Brain microvascular endothelial cell (primary cell): ENCODE data around the gene NHLRC3.
A peak's percentile ranks its signal among the peaks of the same experiment; 100 is the strongest.
"Not testable (repeated sequence)": the region's sequence is repeated elsewhere in the genome, so short reads cannot be mapped to it uniquely, and the experiment has no call there.

ENCODE experiments used
- DNase-seq: peaks from one replicate; pipeline ENCODE4 v3.0.0-alpha.2; 2020
- H3K27ac ChIP-seq: fragments of 250-450 bp; sonication (Bioruptor Pico); 2 replicates; pipeline ENCODE4 v1.5.1; 2020; ENCODE audit warnings: mild to moderate bottlenecking, moderate library complexity
- H3K27me3 ChIP-seq: fragments of 250-450 bp; sonication (Bioruptor Pico); replicated peaks from 2 replicates; pipeline ENCODE4 v1.5.1; 2020; ENCODE audit warnings: mild to moderate bottlenecking
- H3K36me3 ChIP-seq: fragments of 250-450 bp; sonication (Bioruptor Pico); replicated peaks from 2 replicates; pipeline ENCODE4 v1.5.1; 2020; ENCODE audit warnings: mild to moderate bottlenecking
- H3K4me3 ChIP-seq: 2 replicates; pipeline ENCODE4 v1.5.1; 2011; ENCODE audit warnings: low read depth, mild to moderate bottlenecking, control low read depth, low read length, moderate library complexity
- in situ Hi-C: cut with HindIII; loops from 2 replicates; pipeline ENCODE4 v1.10.0; 2017; ENCODE audit warnings: low sequenced_read_pairs, low pct_ligation_motif_present
- TF ChIP-seq, protein P1 (sequence below): IDR thresholded peaks from 2 replicates; pipeline ENCODE4 v1.5.1; 2011; ENCODE audit warnings: low read depth, mild to moderate bottlenecking, moderate library complexity, low read length, control low read depth, inconsistent platforms; ENCODE audit errors: missing control alignments

Gene NHLRC3, protein sequence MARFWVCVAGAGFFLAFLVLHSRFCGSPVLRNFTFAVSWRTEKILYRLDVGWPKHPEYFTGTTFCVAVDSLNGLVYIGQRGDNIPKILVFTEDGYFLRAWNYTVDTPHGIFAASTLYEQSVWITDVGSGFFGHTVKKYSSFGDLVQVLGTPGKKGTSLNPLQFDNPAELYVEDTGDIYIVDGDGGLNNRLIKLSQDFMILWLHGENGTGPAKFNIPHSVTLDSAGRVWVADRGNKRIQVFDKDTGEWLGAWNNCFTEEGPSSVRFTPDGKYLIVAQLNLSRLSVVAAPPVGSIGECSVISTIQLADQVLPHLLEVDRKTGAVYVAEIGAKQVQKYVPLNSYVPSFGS

DNA sequence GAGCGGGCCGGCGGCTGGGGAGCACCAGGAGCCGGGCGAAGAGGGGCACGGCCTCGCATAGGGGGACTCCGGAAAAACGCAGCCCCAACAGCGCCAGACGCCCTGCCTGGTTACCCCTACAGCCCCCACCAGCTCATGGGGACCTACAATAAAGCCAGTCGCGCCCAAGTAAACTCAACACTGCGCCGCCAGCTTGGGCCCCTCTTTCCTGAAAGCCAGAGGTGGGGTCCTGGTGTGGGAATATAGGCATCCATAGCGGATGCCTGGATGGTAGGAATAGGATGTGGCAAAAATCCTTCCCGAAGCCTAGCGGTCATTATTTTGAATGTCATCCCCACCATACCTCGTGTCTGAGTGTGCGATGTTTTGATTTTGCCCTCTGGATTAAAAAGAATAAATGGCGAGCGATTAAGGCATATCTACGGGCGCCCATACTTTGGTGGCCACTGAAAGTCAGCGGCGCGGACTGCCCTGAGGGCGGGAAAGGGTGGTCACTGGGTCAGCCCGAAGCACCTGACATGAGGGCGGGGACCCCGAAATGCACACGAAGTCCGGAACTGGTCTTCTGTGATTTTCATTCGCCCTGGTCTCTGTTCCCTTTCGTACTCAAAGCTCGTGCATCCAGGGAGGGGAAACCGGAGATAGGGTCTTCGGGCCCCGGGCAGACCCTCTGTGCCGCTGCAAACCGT is at the start of gene NHLRC3, which contains the start of gene PROSER1:
Gene NHLRC3, plus strand, starts transcription at position 577 of the 689 bp plus-strand sequence. CDS start 184 bp downstream, outside the sequence.
Gene PROSER1, minus strand, starts transcription at position 210 of the 689 bp plus-strand sequence. CDS start 847 bp downstream, outside the sequence.
- peak within 1 kb of the TSS; percentile 86 for H3K27ac ChIP-seq
- TF ChIP-seq, protein P1, sequence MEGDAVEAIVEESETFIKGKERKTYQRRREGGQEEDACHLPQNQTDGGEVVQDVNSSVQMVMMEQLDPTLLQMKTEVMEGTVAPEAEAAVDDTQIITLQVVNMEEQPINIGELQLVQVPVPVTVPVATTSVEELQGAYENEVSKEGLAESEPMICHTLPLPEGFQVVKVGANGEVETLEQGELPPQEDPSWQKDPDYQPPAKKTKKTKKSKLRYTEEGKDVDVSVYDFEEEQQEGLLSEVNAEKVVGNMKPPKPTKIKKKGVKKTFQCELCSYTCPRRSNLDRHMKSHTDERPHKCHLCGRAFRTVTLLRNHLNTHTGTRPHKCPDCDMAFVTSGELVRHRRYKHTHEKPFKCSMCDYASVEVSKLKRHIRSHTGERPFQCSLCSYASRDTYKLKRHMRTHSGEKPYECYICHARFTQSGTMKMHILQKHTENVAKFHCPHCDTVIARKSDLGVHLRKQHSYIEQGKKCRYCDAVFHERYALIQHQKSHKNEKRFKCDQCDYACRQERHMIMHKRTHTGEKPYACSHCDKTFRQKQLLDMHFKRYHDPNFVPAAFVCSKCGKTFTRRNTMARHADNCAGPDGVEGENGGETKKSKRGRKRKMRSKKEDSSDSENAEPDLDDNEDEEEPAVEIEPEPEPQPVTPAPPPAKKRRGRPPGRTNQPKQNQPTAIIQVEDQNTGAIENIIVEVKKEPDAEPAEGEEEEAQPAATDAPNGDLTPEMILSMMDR = no peak
- DNase-seq = peak; percentile 83
- H3K27me3 ChIP-seq = no peaks in the 10 kb centered on the region
- in situ Hi-C loops = no loop called here
- H3K36me3 ChIP-seq = no peaks in the 10 kb centered on the region
- H3K4me3 ChIP-seq = peak within 1 kb of the TSS; percentile 93

DNA sequence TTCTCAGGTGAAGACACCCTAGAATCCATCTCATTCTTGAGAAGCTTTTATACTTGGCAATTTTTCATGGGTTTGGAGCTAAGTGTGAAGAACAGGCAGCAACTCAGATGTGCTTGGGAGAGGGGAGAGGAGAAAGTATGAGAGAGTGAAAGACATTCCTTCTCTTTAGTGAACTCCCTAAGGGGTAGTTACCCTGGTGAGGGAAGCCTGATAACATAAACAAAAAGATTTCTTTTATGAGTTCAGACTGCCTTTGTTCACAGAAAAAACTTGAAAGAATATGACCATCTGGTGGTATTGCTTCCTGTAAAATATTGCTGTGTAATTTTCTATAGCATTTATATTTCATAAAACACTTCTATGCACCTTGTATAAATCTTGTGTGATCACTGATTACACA is 47.6 kb upstream of the NHLRC3 start, which contains the start of gene STOML3:
Gene STOML3, minus strand, starts transcription at position 139 of the 400 bp plus-strand sequence. Its CDS starts 110 bp downstream, at position 29.
- no peaks in the 10 kb centered on the region for H3K36me3 ChIP-seq
- H3K27me3 ChIP-seq = no peaks in the 10 kb centered on the region
- H3K27ac ChIP-seq = no peak within 1 kb of the TSS
- H3K4me3 ChIP-seq = no peak within 1 kb of the TSS
- TF ChIP-seq, protein P1 = no peak
- DNase-seq = no peak
- in situ Hi-C loops = no loop called here

DNA sequence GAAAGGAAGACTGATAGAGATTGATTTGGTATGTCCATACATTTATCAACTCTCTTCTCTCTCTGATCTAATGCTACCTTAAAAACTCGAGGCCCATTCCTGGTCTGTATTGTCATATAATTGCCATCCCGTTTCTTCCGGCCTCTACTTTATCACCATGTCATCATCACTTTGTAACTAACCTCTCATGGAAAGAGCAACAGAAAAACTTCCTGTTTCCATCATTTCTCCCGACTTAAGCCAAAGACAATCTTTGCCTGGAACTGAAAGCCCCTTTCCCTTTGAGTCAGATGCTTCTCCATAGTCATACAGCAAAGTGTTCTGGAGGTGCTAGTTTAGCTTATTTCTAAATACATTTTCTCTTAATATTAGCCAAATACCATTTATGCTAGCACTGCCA is 44.9 kb upstream of the NHLRC3 start:
- H3K27ac ChIP-seq = no peak overlapping the region
- TF ChIP-seq, protein P1 = no peak
- DNase-seq = no peak
- H3K27me3 ChIP-seq = no peaks in the 10 kb centered on the region
- no peaks in the 10 kb centered on the region for H3K36me3 ChIP-seq
- in situ Hi-C loops = no loop called here
- no peak overlapping the region for H3K4me3 ChIP-seq

DNA sequence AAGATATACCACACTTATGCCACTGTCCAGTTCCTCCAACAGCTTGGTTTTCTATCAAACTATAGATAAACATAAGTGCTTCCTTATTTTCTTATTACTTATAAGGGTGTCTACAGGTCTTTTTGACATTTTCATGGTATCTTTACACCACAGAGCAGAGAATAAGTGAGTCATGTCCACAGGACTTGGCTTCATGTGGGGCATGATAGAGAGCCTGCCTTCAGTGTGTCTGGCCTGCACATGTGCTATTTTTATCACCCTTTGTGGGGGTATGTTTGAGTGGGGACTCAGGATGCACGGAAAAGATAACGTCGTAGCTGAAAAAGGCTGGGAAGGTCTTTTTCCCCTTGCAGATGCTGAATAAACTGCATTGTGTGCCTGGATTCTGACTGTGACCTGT is 39.5 kb upstream of the NHLRC3 start:
- Histone ChIP-seq H3K27ac (no peak overlapping the region), H3K36me3 (no peaks in the 10 kb centered on the region), H3K4me3 (no peak overlapping the region), H3K27me3 (no peaks in the 10 kb centered on the region)
- in situ Hi-C loops = no loop called here
- TF ChIP-seq, protein P1 = no peak
- DNase-seq = no peak

DNA sequence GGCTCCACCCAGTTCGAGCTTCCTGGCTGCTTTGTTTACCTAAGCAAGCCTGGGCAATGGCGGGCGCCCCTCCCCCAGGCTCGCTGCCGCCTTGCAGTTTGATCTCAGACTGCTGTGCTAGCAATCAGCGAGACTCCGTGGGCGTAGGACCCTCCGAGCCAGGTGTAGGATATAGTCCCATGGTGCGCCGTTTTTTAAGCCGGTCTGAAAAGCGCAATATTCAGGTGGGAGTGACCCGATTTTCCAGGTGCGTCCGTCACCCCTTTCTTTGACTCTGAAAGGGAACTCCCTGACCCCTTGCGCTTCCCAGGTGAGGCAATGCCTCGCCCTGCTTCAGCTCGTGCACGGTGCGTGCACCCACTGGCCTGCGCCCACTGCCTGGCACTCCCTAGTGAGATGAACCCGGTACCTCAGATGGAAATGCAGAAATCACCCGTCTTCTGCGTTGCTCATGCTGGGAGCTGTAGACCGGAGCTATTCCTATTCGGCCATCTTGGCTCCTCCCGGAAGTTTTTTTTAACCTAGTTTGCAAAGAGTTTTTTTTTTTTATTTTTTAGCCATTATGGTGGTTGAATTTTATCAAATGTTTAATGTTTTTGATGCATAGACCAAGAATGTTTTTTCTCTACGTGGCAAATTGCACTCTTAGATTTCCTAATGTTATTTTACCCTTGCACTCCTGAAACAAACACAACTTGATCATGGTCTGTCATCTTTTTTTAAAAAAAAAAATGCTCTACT is 31.7 kb upstream of the NHLRC3 start:
- H3K4me3 ChIP-seq, H3K27ac ChIP-seq, DNase-seq, H3K36me3 ChIP-seq, H3K27me3 ChIP-seq, in situ Hi-C loops: not testable (repeated sequence)

DNA sequence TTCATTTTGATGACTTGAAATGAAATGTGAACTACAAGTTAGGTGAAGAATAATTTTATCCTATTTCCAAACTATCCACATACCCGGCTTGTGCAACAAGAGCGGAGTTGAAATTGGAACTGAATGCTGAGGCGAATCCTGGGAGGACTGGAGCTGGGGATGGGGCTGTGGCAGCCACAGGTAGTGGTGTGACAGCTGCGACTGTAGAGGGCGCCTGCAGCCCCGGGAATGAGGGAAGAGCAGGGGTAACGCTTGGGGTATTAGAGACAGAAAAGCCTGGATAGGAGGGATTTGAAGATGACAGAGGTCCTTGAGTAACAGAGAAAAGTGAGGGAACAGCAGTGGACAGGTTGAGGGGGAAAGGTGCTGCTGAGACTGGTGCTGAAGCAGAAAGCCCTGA is 25.6 kb upstream of the NHLRC3 start:
- Histone ChIP-seq H3K36me3 (peaks cover 44% of the 10 kb centered on the region), H3K27me3 (no peaks in the 10 kb centered on the region), H3K4me3 (no peak overlapping the region), H3K27ac (no peak overlapping the region)
- in situ Hi-C loops = no loop called here
- TF ChIP-seq, protein P1 = peak; percentile 42
- no peak for DNase-seq
